Stimulated activated CD8-positive, alpha-beta memory T cell treated with anti-CD3 and anti-CD28 coated beads, Interleukin-4, amount 100 ng/mL, for 24 hours (primary cell): ENCODE measurements around the gene TBC1D22A.
"Not testable (repeated sequence)": the region's sequence is repeated elsewhere in the genome, so short reads cannot be mapped to it uniquely, and the experiment has no call there.

Experiments
- DNase-seq: peaks from one replicate; pipeline ENCODE4 v3.0.0-alpha.2; 2020; ENCODE audit warnings: low read depth

TBC1D22A gene

GRCh38 chr22:46762238-46763050 lies at the start of gene TBC1D22A:
TSS of gene TBC1D22A (plus strand) at chr22:46762650. CDS start at chr22:46762787, 137 bp downstream.
- DNase-seq: peak; percentile 91

GRCh38 chr22:46714550-46714949 lies 47.9 kb upstream of the TBC1D22A start:
- no peak for DNase-seq

GRCh38 chr22:46719921-46720320 lies 42.5 kb upstream of the TBC1D22A start:
- DNase-seq: no peak

- no peak for DNase-seq
These were observed 40.9 kb upstream of the TBC1D22A start for GRCh38 chr22:46721501-46722085.

GRCh38 chr22:46723882-46724281 lies 38.6 kb upstream of the TBC1D22A start:
- no peak for DNase-seq

- no peak for DNase-seq
These were observed 37.4 kb upstream of the TBC1D22A start for GRCh38 chr22:46725096-46725495.

- DNase-seq: no peak
These were observed 36.1 kb upstream of the TBC1D22A start for GRCh38 chr22:46726066-46726985.

- DNase-seq: no peak
These were observed 35.5 kb upstream of the TBC1D22A start for GRCh38 chr22:46726986-46727317.

GRCh38 chr22:46727813-46728364 lies 34.6 kb upstream of the TBC1D22A start:
- DNase-seq: no peak

GRCh38 chr22:46728470-46728869 lies 34.0 kb upstream of the TBC1D22A start:
- no peak for DNase-seq

GRCh38 chr22:46730568-46731245 lies 31.7 kb upstream of the TBC1D22A start:
- DNase-seq: no peak

- no peak for DNase-seq
These were observed 31.0 kb upstream of the TBC1D22A start for GRCh38 chr22:46731246-46732040.

- no peak for DNase-seq
These were observed 30.4 kb upstream of the TBC1D22A start for GRCh38 chr22:46732041-46732379.

- no peak for DNase-seq
These were observed 29.9 kb upstream of the TBC1D22A start for GRCh38 chr22:46732513-46732912.

GRCh38 chr22:46734213-46734722 lies 28.2 kb upstream of the TBC1D22A start:
- not testable (repeated sequence) for DNase-seq

GRCh38 chr22:46734830-46735453 lies 27.5 kb upstream of the TBC1D22A start:
- peak; percentile 31 for DNase-seq

GRCh38 chr22:46735747-46736608 lies 26.5 kb upstream of the TBC1D22A start:
- DNase-seq: no peak

- DNase-seq: no peak
These were observed 25.7 kb upstream of the TBC1D22A start for GRCh38 chr22:46736705-46737104.
